ENCODE data around the gene DTL. TPM values are rescaled to one million over a fixed set of nuclear protein-coding genes. Genes with fewer than 3 reads are reported as not detected.

The DTL gene
- total and polyA plus RNA-seq, 2 of the 13 experiments (the other 11 are each of a cell fraction or from before 2014, with no cell fraction given), result 10.4 to 32.8 TPM

DNA sequence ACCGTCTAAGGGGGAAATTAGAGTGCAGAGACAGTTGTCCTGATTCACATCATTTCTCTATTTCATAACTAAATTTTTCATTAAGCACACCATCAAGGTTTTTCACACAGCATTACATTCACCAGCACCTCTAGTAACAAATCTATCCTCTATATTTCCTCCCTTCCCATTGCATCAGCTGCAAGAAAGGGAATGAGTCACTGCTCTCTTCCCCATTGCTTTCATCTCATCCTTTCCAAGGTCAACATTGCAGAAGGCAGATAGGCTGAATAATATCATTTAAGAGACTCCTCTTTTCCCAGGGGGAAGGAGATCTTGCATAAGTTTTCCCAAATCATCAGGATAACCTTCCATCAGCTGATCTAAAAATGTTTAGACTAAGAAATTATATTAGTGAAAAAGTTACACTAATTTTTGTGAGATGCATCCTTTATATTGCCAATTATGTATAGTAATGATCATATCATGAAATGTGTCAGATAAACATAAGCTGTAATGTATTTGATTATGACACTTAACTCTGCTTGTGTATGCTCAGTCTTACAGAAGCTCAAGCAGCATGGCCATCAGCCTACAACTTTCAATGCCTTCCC, 4.5 kb upstream of the DTL start (continued):
- TF ChIP-seq, protein P1, sequence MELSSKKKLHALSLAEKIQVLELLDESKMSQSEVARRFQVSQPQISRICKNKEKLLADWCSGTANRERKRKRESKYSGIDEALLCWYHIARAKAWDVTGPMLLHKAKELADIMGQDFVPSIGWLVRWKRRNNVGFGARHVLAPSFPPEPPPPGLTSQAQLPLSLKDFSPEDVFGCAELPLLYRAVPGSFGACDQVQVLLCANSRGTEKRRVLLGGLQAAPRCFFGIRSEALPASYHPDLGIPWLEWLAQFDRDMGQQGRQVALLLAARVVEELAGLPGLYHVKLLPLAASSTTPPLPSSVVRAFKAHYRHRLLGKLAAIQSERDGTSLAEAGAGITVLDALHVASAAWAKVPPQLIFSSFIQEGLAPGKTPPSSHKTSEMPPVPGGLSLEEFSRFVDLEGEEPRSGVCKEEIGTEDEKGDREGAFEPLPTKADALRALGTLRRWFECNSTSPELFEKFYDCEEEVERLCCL (CRISPR knock-in tag; IDR thresholded peaks at IDR 0.05; ENCODE audit: borderline replicate concordance), result no peak
- TF ChIP-seq BCL6 (CRISPR knock-in tag; IDR thresholded peaks at IDR 0.05) (peak; percentile 76), ZNF264 (CRISPR knock-in tag; IDR thresholded peaks at IDR 0.05) (no peak), RAD51 (IDR thresholded peaks at IDR 0.05; ENCODE audit: borderline replicate concordance) (no peak), FOXO1 (CRISPR knock-in tag; IDR thresholded peaks at IDR 0.05) (no peak), NR3C1 (CRISPR knock-in tag; IDR thresholded peaks at IDR 0.05) (no peak), ZNF605 (CRISPR knock-in tag; IDR thresholded peaks at IDR 0.05) (no peak), GABPB1 (CRISPR knock-in tag; IDR thresholded peaks at IDR 0.05) (no peak), RARA (CRISPR knock-in tag; IDR thresholded peaks at IDR 0.05) (peak; percentile 10; the same call in 1 of the 2 replicates), BRD4 (CRISPR knock-in tag; IDR thresholded peaks at IDR 0.05) (no peak), TOE1 (CRISPR knock-in tag; IDR thresholded peaks at IDR 0.05) (no peak), ZNF546 (CRISPR knock-in tag; conservative IDR thresholded peaks at IDR 0.05) (no peak), ZNF678 (CRISPR knock-in tag; IDR thresholded peaks at IDR 0.05) (no peak), ZNF589 (CRISPR knock-in tag; conservative IDR thresholded peaks at IDR 0.05) (no peak), ZNF382 (CRISPR knock-in tag; IDR thresholded peaks at IDR 0.05; ENCODE audit: borderline replicate concordance) (no peak), BORCS8-MEF2B (CRISPR knock-in tag; IDR thresholded peaks at IDR 0.05) (no peak), RBAK (CRISPR knock-in tag; IDR thresholded peaks at IDR 0.05) (no peak), CREM (IDR thresholded peaks at IDR 0.05) (no peak), CREM (CRISPR knock-in tag; IDR thresholded peaks at IDR 0.05) (no peak), TBP (CRISPR knock-in tag; IDR thresholded peaks at IDR 0.05) (no peak), FOXJ3 (CRISPR knock-in tag; IDR thresholded peaks at IDR 0.05; ENCODE audit: borderline replicate concordance) (0 out of 2 replicates have a peak, but pooled peaks have one; percentile 20)
- TF ChIP-seq, protein P2, sequence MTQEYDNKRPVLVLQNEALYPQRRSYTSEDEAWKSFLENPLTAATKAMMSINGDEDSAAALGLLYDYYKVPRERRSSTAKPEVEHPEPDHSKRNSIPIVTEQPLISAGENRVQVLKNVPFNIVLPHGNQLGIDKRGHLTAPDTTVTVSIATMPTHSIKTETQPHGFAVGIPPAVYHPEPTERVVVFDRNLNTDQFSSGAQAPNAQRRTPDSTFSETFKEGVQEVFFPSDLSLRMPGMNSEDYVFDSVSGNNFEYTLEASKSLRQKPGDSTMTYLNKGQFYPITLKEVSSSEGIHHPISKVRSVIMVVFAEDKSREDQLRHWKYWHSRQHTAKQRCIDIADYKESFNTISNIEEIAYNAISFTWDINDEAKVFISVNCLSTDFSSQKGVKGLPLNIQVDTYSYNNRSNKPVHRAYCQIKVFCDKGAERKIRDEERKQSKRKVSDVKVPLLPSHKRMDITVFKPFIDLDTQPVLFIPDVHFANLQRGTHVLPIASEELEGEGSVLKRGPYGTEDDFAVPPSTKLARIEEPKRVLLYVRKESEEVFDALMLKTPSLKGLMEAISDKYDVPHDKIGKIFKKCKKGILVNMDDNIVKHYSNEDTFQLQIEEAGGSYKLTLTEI (CRISPR knock-in tag; conservative IDR thresholded peaks at IDR 0.05), result no peak
- TF ChIP-seq, protein P3, sequence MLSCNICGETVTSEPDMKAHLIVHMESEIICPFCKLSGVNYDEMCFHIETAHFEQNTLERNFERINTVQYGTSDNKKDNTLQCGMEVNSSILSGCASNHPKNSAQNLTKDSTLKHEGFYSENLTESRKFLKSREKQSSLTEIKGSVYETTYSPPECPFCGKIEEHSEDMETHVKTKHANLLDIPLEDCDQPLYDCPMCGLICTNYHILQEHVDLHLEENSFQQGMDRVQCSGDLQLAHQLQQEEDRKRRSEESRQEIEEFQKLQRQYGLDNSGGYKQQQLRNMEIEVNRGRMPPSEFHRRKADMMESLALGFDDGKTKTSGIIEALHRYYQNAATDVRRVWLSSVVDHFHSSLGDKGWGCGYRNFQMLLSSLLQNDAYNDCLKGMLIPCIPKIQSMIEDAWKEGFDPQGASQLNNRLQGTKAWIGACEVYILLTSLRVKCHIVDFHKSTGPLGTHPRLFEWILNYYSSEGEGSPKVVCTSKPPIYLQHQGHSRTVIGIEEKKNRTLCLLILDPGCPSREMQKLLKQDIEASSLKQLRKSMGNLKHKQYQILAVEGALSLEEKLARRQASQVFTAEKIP (CRISPR knock-in tag; IDR thresholded peaks at IDR 0.05; ENCODE audit: borderline replicate concordance), result no peak
- TF ChIP-seq, protein P4, sequence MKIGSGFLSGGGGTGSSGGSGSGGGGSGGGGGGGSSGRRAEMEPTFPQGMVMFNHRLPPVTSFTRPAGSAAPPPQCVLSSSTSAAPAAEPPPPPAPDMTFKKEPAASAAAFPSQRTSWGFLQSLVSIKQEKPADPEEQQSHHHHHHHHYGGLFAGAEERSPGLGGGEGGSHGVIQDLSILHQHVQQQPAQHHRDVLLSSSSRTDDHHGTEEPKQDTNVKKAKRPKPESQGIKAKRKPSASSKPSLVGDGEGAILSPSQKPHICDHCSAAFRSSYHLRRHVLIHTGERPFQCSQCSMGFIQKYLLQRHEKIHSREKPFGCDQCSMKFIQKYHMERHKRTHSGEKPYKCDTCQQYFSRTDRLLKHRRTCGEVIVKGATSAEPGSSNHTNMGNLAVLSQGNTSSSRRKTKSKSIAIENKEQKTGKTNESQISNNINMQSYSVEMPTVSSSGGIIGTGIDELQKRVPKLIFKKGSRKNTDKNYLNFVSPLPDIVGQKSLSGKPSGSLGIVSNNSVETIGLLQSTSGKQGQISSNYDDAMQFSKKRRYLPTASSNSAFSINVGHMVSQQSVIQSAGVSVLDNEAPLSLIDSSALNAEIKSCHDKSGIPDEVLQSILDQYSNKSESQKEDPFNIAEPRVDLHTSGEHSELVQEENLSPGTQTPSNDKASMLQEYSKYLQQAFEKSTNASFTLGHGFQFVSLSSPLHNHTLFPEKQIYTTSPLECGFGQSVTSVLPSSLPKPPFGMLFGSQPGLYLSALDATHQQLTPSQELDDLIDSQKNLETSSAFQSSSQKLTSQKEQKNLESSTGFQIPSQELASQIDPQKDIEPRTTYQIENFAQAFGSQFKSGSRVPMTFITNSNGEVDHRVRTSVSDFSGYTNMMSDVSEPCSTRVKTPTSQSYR (CRISPR knock-in tag; IDR thresholded peaks at IDR 0.05; ENCODE audit: borderline replicate concordance), result peak; percentile 15; the same call in 1 of the 2 replicates

Data from HepG2 (cell line).